ENCODE measurements around the gene FOXP2.

FOXP2 gene

DNA sequence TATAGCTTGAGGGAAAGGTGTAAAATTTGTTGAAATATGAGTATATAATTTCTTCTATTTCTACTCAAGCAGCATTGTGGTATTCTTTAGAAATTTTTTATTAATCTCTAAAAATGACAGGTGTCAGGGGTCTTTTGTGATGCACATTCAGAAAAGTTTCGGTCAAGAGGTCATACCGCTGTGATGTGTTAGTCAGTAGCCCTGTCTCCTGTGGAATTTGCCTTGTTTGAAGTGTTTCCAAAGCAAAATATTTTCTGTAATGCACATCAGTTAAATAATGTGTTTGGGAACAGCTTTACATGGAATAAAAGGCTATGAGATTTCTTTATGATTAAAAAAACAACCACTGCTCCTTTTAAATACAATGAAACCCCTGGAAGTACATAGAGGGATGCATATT is 35.8 kb downstream of the FOXP2 start:
- DNase-seq (no peak), ATAC-seq (ENCODE audit: insufficient read depth, low read depth) (no peak)
- TF ChIP-seq, protein P1, sequence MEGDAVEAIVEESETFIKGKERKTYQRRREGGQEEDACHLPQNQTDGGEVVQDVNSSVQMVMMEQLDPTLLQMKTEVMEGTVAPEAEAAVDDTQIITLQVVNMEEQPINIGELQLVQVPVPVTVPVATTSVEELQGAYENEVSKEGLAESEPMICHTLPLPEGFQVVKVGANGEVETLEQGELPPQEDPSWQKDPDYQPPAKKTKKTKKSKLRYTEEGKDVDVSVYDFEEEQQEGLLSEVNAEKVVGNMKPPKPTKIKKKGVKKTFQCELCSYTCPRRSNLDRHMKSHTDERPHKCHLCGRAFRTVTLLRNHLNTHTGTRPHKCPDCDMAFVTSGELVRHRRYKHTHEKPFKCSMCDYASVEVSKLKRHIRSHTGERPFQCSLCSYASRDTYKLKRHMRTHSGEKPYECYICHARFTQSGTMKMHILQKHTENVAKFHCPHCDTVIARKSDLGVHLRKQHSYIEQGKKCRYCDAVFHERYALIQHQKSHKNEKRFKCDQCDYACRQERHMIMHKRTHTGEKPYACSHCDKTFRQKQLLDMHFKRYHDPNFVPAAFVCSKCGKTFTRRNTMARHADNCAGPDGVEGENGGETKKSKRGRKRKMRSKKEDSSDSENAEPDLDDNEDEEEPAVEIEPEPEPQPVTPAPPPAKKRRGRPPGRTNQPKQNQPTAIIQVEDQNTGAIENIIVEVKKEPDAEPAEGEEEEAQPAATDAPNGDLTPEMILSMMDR (IDR thresholded peaks at IDR 0.05; ENCODE audit: borderline replicate concordance, extremely low read depth, low read length, poor library complexity, severe bottlenecking), result no peak
- no peak for TF ChIP-seq EZH2 (IDR thresholded peaks at IDR 0.05; ENCODE audit: borderline replicate concordance, low read depth, low read length, severe bottlenecking)
- no peak overlapping the region for H3K4me2 ChIP-seq (ENCODE audit: insufficient read depth, low read length)
- H3K79me2 ChIP-seq (ENCODE audit: insufficient read depth, low read length), result no peaks in the 10 kb centered on the region
- H4K20me1 ChIP-seq (ENCODE audit: insufficient read depth, low read length), result no peaks in the 10 kb centered on the region
- H3K9me3 ChIP-seq (ENCODE audit: insufficient read depth, low read length, severe bottlenecking), result no peaks in the 10 kb centered on the region
- H3K4me3 ChIP-seq (ENCODE audit: low read depth in 1 of 2, low read length in 2 of 2), result no peak overlapping the region
- no peaks in the 10 kb centered on the region for H3K4me1 ChIP-seq (ENCODE audit: insufficient read depth, low read length)
- H3K36me3 ChIP-seq (ENCODE audit: insufficient read depth, low read length), result no peaks in the 10 kb centered on the region
- H3K9ac ChIP-seq (ENCODE audit: low read depth, low read length), result no peak overlapping the region
- H3K27me3 ChIP-seq (ENCODE audit: insufficient read depth, low read length, poor library complexity), result no peaks in the 10 kb centered on the region
- no peak overlapping the region for H3K27ac ChIP-seq (ENCODE audit: low read length)
- H2AFZ ChIP-seq (ENCODE audit: low read depth, low read length), result no peak overlapping the region

DNA sequence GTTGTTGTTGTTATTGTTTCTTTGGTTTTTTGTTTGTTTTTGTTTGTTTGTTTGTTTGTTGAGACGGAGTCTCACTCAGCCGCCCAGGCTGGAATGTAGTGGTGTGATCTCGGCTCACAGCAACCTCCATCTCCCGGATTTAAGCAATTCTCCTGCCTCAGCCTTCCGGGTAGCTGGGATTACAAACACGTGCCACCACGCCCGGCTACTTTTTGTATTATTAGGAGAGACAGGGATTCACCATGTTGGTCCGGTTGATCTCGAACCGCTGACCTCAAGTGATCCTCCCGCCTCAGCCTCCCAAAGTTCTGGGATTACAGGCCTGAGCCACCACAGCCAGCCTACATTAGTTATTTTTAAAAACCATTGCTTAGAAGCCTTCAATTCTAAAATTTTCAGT is 45.0 kb downstream of the FOXP2 start:
- ATAC-seq (ENCODE audit: insufficient read depth, low read depth) (no peak), DNase-seq (no peak)
- Histone ChIP-seq H4K20me1 (ENCODE audit: insufficient read depth, low read length) (no peaks in the 10 kb centered on the region), H3K27ac (ENCODE audit: low read length) (no peak overlapping the region), H3K9me3 (ENCODE audit: insufficient read depth, low read length, severe bottlenecking) (no peaks in the 10 kb centered on the region), H3K27me3 (ENCODE audit: insufficient read depth, low read length, poor library complexity) (no peaks in the 10 kb centered on the region), H3K79me2 (ENCODE audit: insufficient read depth, low read length) (no peaks in the 10 kb centered on the region), H3K4me2 (ENCODE audit: insufficient read depth, low read length) (no peak overlapping the region), H3K4me1 (ENCODE audit: insufficient read depth, low read length) (no peaks in the 10 kb centered on the region), H3K9ac (ENCODE audit: low read depth, low read length) (no peak overlapping the region), H3K4me3 (ENCODE audit: low read depth in 1 of 2, low read length in 2 of 2) (no peak overlapping the region), H2AFZ (ENCODE audit: low read depth, low read length) (no peak overlapping the region), H3K36me3 (ENCODE audit: insufficient read depth, low read length) (no peaks in the 10 kb centered on the region)
- TF ChIP-seq, protein P1 (IDR thresholded peaks at IDR 0.05; ENCODE audit: borderline replicate concordance, extremely low read depth, low read length, poor library complexity, severe bottlenecking), result no peak
- TF ChIP-seq EZH2 (IDR thresholded peaks at IDR 0.05; ENCODE audit: borderline replicate concordance, low read depth, low read length, severe bottlenecking), result no peak

DNA sequence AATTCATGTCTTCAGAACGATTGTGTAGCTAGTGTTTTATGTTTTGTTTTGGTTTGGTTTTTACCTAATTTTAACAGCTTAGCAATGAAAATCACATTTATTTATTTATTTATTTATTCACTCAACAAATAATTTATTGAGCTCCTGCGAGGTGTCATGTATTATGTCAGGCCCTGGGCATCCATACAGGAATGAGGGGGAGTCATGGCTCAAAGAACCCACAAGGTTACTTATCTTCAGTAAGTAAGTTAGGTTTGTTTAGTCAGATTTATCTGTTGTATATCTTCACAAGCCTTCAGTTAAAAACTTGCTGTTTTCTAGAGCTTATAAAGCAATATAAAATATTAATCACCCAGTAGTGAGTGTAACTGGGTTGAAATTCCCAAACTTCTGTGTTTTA is 45.4 kb downstream of the FOXP2 start:
- Histone ChIP-seq H3K9ac (ENCODE audit: low read depth, low read length) (no peak overlapping the region), H3K4me1 (ENCODE audit: insufficient read depth, low read length) (no peaks in the 10 kb centered on the region), H3K79me2 (ENCODE audit: insufficient read depth, low read length) (no peaks in the 10 kb centered on the region), H2AFZ (ENCODE audit: low read depth, low read length) (no peak overlapping the region), H3K27me3 (ENCODE audit: insufficient read depth, low read length, poor library complexity) (no peaks in the 10 kb centered on the region), H3K4me3 (ENCODE audit: low read depth in 1 of 2, low read length in 2 of 2) (no peak overlapping the region), H3K36me3 (ENCODE audit: insufficient read depth, low read length) (no peaks in the 10 kb centered on the region), H3K9me3 (ENCODE audit: insufficient read depth, low read length, severe bottlenecking) (no peaks in the 10 kb centered on the region), H3K27ac (ENCODE audit: low read length) (no peak overlapping the region), H3K4me2 (ENCODE audit: insufficient read depth, low read length) (no peak overlapping the region), H4K20me1 (ENCODE audit: insufficient read depth, low read length) (no peaks in the 10 kb centered on the region)
- ATAC-seq (ENCODE audit: insufficient read depth, low read depth) (no peak), DNase-seq (no peak)
- no peak for TF ChIP-seq EZH2 (IDR thresholded peaks at IDR 0.05; ENCODE audit: borderline replicate concordance, low read depth, low read length, severe bottlenecking)
- TF ChIP-seq, protein P1 (IDR thresholded peaks at IDR 0.05; ENCODE audit: borderline replicate concordance, extremely low read depth, low read length, poor library complexity, severe bottlenecking), result no peak

DNA sequence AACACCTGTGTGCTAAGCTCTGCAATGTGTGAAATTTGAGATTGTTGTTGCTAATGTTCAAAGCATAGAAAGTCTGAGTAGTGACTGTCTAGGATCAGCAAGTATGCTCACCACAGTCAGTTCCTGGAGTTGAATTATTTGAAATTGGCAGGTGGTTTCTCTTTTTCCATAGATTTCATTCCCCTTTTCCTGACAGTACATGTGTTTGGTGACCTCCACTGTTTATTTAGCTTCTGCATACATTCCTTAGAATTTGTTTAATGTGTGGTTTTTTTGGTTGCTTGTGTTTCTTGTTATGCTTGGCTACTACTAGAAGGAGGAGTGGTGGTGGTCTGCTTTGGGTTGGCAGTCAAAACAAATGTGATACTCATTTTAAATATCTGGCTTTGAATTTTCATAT is 52.3 kb downstream of the FOXP2 start:
- Histone ChIP-seq H2AFZ (ENCODE audit: low read depth, low read length) (no peak overlapping the region), H4K20me1 (ENCODE audit: insufficient read depth, low read length) (no peaks in the 10 kb centered on the region), H3K27ac (ENCODE audit: low read length) (no peak overlapping the region), H3K4me3 (ENCODE audit: low read depth in 1 of 2, low read length in 2 of 2) (no peak overlapping the region), H3K79me2 (ENCODE audit: insufficient read depth, low read length) (no peaks in the 10 kb centered on the region), H3K4me1 (ENCODE audit: insufficient read depth, low read length) (no peaks in the 10 kb centered on the region), H3K4me2 (ENCODE audit: insufficient read depth, low read length) (no peak overlapping the region), H3K9ac (ENCODE audit: low read depth, low read length) (no peak overlapping the region), H3K36me3 (ENCODE audit: insufficient read depth, low read length) (no peaks in the 10 kb centered on the region), H3K27me3 (ENCODE audit: insufficient read depth, low read length, poor library complexity) (no peaks in the 10 kb centered on the region), H3K9me3 (ENCODE audit: insufficient read depth, low read length, severe bottlenecking) (no peaks in the 10 kb centered on the region)
- ATAC-seq (ENCODE audit: insufficient read depth, low read depth) (no peak), DNase-seq (no peak)
- no peak for TF ChIP-seq EZH2 (IDR thresholded peaks at IDR 0.05; ENCODE audit: borderline replicate concordance, low read depth, low read length, severe bottlenecking)
- TF ChIP-seq, protein P1 (IDR thresholded peaks at IDR 0.05; ENCODE audit: borderline replicate concordance, extremely low read depth, low read length, poor library complexity, severe bottlenecking), result no peak
